ENCODE measurements around the gene ACOXL. TPM values are rescaled to one million over a fixed set of nuclear protein-coding genes. Genes with fewer than 3 reads are reported as not detected.

The ACOXL gene
- not detected in 5 replicates for total RNA-seq (2022; extraction: Qiagen RNA extraction)

GRCh38 chr2:110732422-110733413 lies at the start of gene ACOXL:
TSS of gene ACOXL (plus strand) at chr2:110732573. CDS start at chr2:110768390, 35,817 bp downstream.

GRCh38 chr2:111120253-111121027 lies 388.1 kb downstream of the ACOXL start, which contains the start of gene BCL2L11:
TSS of gene BCL2L11 (plus strand) at chr2:111120914. CDS start at chr2:111123746, 2,832 bp downstream.

Other genes with a start within 250 kb of the ACOXL start
- gene RGPD6, start 155.4 kb upstream of the ACOXL start, total RNA-seq (2022; extraction: Qiagen RNA extraction) = 5.6 to 14.7 TPM (median 10.3 TPM) in 5 replicates
- 35.8 to 49.0 TPM (median 40.2 TPM) in 5 replicates for gene BUB1, start 54.5 kb upstream of the ACOXL start, total RNA-seq (2022; extraction: Qiagen RNA extraction)